ENCODE measurements around the gene PHLDA3.
A peak's percentile ranks its signal among the peaks of the same experiment; 100 is the strongest.
"Not testable (repeated sequence)": the region's sequence is repeated elsewhere in the genome, so short reads cannot be mapped to it uniquely, and the experiment has no call there.

PHLDA3 gene

DNA sequence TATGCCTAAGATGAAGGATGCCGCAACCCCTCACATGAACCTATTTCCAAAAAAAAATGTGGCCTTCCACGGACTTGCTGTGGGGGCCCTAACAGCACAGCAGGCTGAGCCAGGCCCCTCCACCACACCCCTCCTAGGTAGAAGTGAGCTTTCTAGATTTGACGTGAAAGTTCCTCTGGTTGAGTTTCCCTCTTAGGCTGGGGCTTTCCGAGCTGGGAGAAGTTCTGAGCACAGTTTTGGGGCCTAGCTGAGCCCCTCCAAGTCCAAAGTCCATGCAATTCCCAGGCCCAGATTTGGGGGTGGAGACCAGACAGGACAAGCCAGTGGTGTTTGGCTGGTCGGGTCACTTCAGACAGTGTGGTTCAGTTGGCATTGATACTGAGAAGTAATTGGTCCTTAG, 13.8 kb upstream of the PHLDA3 start:
- DNase-seq = no peak
- Histone ChIP-seq H3K27me3 (replicated peaks) (no peaks in the 10 kb centered on the region), H3K36me3 (replicated peaks) (peaks cover 55% of the 10 kb centered on the region), H3K27ac (no peak overlapping the region), H3K4me3 (ENCODE audit: low read depth, low read length) (no peak overlapping the region)
- in situ Hi-C loops (cut with HindIII; ENCODE audit: low pct_ligation_motif_present, low sequenced_read_pairs) = no loop called here
- TF ChIP-seq, protein P1, sequence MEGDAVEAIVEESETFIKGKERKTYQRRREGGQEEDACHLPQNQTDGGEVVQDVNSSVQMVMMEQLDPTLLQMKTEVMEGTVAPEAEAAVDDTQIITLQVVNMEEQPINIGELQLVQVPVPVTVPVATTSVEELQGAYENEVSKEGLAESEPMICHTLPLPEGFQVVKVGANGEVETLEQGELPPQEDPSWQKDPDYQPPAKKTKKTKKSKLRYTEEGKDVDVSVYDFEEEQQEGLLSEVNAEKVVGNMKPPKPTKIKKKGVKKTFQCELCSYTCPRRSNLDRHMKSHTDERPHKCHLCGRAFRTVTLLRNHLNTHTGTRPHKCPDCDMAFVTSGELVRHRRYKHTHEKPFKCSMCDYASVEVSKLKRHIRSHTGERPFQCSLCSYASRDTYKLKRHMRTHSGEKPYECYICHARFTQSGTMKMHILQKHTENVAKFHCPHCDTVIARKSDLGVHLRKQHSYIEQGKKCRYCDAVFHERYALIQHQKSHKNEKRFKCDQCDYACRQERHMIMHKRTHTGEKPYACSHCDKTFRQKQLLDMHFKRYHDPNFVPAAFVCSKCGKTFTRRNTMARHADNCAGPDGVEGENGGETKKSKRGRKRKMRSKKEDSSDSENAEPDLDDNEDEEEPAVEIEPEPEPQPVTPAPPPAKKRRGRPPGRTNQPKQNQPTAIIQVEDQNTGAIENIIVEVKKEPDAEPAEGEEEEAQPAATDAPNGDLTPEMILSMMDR (IDR thresholded peaks at IDR 0.05; ENCODE audit: low read depth, low read length, missing control alignments) = no peak

- TF ChIP-seq, protein P1 (IDR thresholded peaks at IDR 0.05; ENCODE audit: low read depth, low read length, missing control alignments) = peak; percentile 90
- Histone ChIP-seq H3K27ac (no peak overlapping the region), H3K4me3 (ENCODE audit: low read depth, low read length) (peak overlapping the region; percentile 24), H3K36me3 (replicated peaks) (peaks cover 46% of the 10 kb centered on the region), H3K27me3 (replicated peaks) (no peaks in the 10 kb centered on the region)
- in situ Hi-C loops (cut with HindIII; ENCODE audit: low pct_ligation_motif_present, low sequenced_read_pairs) = no loop called here
- peak; percentile 72 for DNase-seq
Observed at GRCh38 chr1:201481761-201482493, 12.9 kb upstream of the PHLDA3 start.

DNA sequence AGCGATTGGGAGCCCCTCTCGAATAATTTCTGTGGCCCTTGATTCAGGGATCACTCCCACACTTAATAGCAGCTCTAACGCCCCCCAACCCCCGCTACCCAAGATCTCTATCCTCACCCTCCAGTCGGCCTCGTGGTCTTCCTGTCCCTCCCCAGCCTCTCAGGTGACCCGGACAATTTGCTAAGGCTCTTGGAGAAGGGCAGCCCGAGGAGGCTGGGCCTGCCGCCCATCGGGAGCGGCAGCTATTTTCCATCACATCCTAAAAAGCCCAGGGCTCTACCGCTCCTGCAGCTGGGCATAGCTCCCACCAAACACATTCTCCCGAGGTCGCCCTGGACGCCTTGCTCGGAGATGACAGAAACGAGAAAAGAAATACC, 12.0 kb upstream of the PHLDA3 start:
- H3K4me3 ChIP-seq (ENCODE audit: low read depth, low read length) = peak overlapping the region; percentile 40
- H3K27ac ChIP-seq = peak overlapping the region; percentile 4
- H3K36me3 ChIP-seq (replicated peaks) = peaks cover 37% of the 10 kb centered on the region
- in situ Hi-C loops (cut with HindIII; ENCODE audit: low pct_ligation_motif_present, low sequenced_read_pairs) = no loop called here
- no peak for DNase-seq
- TF ChIP-seq, protein P1 (IDR thresholded peaks at IDR 0.05; ENCODE audit: low read depth, low read length, missing control alignments) = no peak
- no peaks in the 10 kb centered on the region for H3K27me3 ChIP-seq (replicated peaks)

DNA sequence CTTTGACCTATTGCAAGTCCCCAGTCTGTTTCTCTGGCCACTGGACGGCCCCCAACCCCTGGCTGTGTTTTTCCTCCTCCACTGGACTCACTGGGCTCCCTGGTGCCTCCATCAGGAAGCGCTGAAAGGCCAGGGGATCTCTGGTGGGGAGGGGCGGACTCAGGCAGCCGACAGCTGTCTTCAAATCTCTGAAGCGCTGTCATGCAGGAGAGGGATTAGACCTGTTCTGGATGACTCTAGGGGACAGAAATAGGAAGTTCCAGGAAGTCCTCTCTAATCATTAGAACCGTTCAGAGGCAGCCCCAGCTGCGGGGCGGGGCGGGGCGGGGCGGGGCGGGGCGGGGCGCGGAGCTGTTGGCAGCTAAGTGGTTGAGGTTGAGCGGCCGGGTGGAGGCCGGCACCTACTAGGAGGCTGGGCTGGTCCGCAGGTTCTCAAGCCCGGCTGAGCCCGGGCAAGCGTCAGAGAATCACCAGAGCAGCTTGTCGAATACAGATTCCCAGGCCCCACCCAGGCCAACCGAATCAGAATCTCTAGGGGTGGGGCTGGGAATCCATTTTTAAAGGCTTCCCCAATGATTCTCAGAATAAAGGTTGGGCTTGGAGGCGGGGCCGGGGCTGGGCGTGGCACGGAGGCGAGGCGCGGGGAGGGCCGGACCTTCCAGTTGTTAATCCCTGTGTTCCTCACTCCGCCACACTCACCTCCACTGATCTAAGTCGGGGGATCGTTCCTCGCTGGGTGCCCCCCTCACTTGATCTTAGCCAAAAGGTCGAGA, 11.4 kb upstream of the PHLDA3 start:
- Histone ChIP-seq H3K27ac (peak overlapping the region; percentile 4), H3K4me3 (ENCODE audit: low read depth, low read length) (peak overlapping the region; percentile 40), H3K27me3 (replicated peaks) (no peaks in the 10 kb centered on the region), H3K36me3 (replicated peaks) (peaks cover 31% of the 10 kb centered on the region)
- in situ Hi-C loops (cut with HindIII; ENCODE audit: low pct_ligation_motif_present, low sequenced_read_pairs) = no loop called here
- TF ChIP-seq, protein P1 (IDR thresholded peaks at IDR 0.05; ENCODE audit: low read depth, low read length, missing control alignments) = peak; percentile 44
- peak; percentile 78 for DNase-seq

- Histone ChIP-seq H3K36me3 (replicated peaks) (peaks cover 20% of the 10 kb centered on the region), H3K27me3 (replicated peaks) (no peaks in the 10 kb centered on the region), H3K27ac (no peak overlapping the region), H3K4me3 (ENCODE audit: low read depth, low read length) (no peak overlapping the region)
- no peak for DNase-seq
- in situ Hi-C loops (cut with HindIII; ENCODE audit: low pct_ligation_motif_present, low sequenced_read_pairs) = no loop called here
- TF ChIP-seq, protein P1 (IDR thresholded peaks at IDR 0.05; ENCODE audit: low read depth, low read length, missing control alignments) = no peak
Observed at GRCh38 chr1:201479201-201479730, 10.3 kb upstream of the PHLDA3 start.

DNA sequence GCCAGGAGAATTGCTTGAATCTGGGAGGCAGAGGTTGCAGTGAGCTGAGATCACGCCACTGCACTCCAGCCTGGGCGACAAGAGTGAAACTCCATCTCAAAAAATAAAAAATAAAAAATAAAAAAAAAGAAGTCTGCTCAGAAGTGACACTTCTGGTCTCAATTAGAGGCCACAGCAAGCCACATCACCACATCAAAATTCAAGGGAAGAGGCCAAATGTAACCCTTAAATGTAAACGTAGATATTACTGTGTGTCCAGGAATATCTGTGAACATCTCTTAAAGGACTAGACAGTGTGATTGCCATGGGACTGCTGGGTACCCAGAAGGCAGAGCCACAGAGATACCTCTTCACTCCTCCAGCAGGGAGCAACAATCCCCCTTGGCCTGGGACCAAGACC, 9.7 kb upstream of the PHLDA3 start:
- in situ Hi-C loops (cut with HindIII; ENCODE audit: low pct_ligation_motif_present, low sequenced_read_pairs); H3K4me3 ChIP-seq (ENCODE audit: low read depth, low read length); DNase-seq; H3K27me3 ChIP-seq (replicated peaks); H3K27ac ChIP-seq: not testable (repeated sequence)
- H3K36me3 ChIP-seq (replicated peaks) = peaks cover 14% of the 10 kb centered on the region
